KMS-11 (cell line): ENCODE results near the gene PLVAP.

Source experiments
- H2AFZ ChIP-seq: fragments of 200-600 bp; sonication (generic); 2 replicates; pipeline ENCODE4 v1.6.1; 2016; ENCODE audit warnings: antibody characterized with exemption, mixed run types, low read depth
- H3K27ac ChIP-seq: fragments of 200-600 bp; sonication (generic); 2 replicates; pipeline ENCODE4 v1.6.1; 2016; ENCODE audit warnings: mild to moderate bottlenecking, mixed run types
- H3K27me3 ChIP-seq: fragments of 200-600 bp; sonication (generic); 2 replicates; pipeline ENCODE4 v1.6.1; 2017; ENCODE audit warnings: mild to moderate bottlenecking, low read depth, mixed run types, moderate library complexity; ENCODE audit not compliant: insufficient read depth
- H3K36me3 ChIP-seq: fragments of 200-600 bp; sonication (generic); 2 replicates; pipeline ENCODE4 v1.6.1; 2017; ENCODE audit warnings: mild to moderate bottlenecking, mixed run types; ENCODE audit not compliant: insufficient read depth
- H3K4me1 ChIP-seq: fragments of 200-600 bp; sonication (generic); 2 replicates; pipeline ENCODE4 v1.6.1; 2016; ENCODE audit warnings: mild to moderate bottlenecking, low read depth, mixed run types; ENCODE audit not compliant: poor library complexity, severe bottlenecking
- H3K4me2 ChIP-seq: fragments of 200-600 bp; sonication (generic); 2 replicates; pipeline ENCODE4 v1.7.0; 2016; ENCODE audit warnings: mild to moderate bottlenecking, mixed run types
- H3K4me3 ChIP-seq: fragments of 200-600 bp; sonication (generic); IDR thresholded peaks from 2 replicates; pipeline ENCODE4 v1.6.1; 2017; ENCODE audit warnings: low read depth, low read length, mixed read lengths; ENCODE audit not compliant: insufficient read depth
- H3K79me2 ChIP-seq: fragments of 200-600 bp; sonication (generic); 2 replicates; pipeline ENCODE4 v1.6.1; 2016; ENCODE audit warnings: low read depth, mixed run types; ENCODE audit not compliant: insufficient read depth
- H3K9ac ChIP-seq: fragments of 200-600 bp; sonication (generic); 2 replicates; pipeline ENCODE4 v1.6.1; 2016; ENCODE audit warnings: mild to moderate bottlenecking, mixed run types
- H4K20me1 ChIP-seq: fragments of 200-600 bp; sonication (generic); 2 replicates; pipeline ENCODE4 v1.6.1; 2016; ENCODE audit warnings: mild to moderate bottlenecking, mixed run types; ENCODE audit not compliant: insufficient read depth
- TF ChIP-seq, protein P1 (sequence below): fragments of 200-600 bp; sonication (generic); conservative IDR thresholded peaks from 2 replicates; pipeline ENCODE4 v1.6.1; 2017; ENCODE audit warnings: low read depth, mild to moderate bottlenecking, antibody characterized with exemption, low read length, moderate library complexity, mixed read lengths

Gene PLVAP

DNA sequence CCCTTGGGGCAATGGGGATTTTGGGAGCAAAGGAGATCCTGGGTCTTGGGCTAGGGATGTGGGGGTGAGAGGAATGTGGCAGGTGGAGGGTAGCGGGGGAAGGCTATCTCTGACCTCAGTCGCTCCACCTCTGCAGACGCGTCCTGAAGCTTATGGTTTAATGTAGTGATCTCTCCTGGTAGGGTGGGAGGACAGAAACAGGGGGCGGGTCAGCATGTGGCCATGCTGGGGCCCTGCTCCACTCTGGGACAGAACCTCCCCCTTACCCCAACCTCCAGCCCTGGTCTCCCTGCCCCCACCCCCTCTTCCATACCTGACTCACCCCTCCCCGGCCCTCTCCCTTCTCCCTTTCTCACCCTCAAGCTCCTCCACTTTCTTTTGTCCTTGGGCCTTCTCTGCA lies 26.9 kb upstream of the PLVAP start:
- H3K36me3 ChIP-seq, result no peaks in the 10 kb centered on the region
- 0 out of 2 replicates have a peak, but pooled peaks cover 7% of the 10 kb centered on the region for H4K20me1 ChIP-seq
- peak overlapping the region; percentile 51; the same call in 1 of the 2 replicates for H3K9ac ChIP-seq
- peak overlapping the region; percentile 87 for H3K27ac ChIP-seq
- H2AFZ ChIP-seq, result no peak overlapping the region
- H3K79me2 ChIP-seq, result peaks cover 32% of the 10 kb centered on the region
- TF ChIP-seq, protein P1, sequence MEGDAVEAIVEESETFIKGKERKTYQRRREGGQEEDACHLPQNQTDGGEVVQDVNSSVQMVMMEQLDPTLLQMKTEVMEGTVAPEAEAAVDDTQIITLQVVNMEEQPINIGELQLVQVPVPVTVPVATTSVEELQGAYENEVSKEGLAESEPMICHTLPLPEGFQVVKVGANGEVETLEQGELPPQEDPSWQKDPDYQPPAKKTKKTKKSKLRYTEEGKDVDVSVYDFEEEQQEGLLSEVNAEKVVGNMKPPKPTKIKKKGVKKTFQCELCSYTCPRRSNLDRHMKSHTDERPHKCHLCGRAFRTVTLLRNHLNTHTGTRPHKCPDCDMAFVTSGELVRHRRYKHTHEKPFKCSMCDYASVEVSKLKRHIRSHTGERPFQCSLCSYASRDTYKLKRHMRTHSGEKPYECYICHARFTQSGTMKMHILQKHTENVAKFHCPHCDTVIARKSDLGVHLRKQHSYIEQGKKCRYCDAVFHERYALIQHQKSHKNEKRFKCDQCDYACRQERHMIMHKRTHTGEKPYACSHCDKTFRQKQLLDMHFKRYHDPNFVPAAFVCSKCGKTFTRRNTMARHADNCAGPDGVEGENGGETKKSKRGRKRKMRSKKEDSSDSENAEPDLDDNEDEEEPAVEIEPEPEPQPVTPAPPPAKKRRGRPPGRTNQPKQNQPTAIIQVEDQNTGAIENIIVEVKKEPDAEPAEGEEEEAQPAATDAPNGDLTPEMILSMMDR, result no peak
- peak overlapping the region; percentile 81 for H3K4me2 ChIP-seq
- no peak overlapping the region for H3K4me3 ChIP-seq
- no peaks in the 10 kb centered on the region for H3K27me3 ChIP-seq
- peaks cover 41% of the 10 kb centered on the region for H3K4me1 ChIP-seq

DNA sequence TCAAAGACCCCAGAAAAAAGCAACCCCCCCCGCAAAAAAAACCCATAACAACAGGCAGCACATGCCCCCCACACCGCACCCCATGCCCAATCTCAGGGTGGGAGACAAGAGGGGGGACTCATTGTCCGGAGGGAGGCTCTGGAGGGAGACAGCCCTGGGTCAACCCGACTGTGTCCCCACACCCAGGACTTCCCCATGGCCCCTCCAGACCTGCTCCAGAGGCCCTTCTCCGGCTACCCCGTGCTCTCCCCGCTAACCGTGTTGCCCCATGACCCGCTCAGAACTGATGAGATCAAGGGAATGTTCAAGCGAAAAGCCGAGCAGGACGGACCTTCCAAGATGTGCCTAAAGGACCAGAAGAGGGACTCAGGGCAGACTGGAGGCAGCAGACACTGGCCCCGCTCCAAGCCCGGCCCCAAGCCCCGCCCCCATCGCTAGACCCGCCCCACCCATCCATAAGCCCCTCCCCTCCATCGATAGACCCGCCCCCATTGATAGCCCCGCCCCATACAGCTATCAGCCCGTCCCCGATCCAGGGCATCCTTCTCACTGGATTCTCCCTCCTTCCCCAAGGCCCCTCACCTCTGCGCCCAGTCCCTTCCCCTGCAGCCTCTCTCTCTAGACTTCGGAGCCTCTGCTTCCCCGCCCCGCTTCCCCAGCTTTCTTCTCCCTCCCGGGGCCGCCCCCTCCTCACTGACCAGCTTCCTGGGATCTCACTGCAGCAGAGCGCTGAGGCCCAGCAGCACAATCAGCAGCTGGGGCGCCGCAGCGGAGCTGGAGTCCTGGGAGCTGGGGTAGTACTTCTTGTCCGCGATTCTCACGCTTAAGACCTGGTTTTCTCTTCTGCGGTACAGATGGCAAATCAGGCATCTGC lies 26.1 kb upstream of the PLVAP start:
- 0 out of 2 replicates have a peak, but pooled peaks cover 7% of the 10 kb centered on the region for H4K20me1 ChIP-seq
- no peak overlapping the region for H2AFZ ChIP-seq
- TF ChIP-seq, protein P1, result no peak
- no peak overlapping the region for H3K9ac ChIP-seq
- no peak overlapping the region for H3K4me3 ChIP-seq
- H3K27me3 ChIP-seq, result no peaks in the 10 kb centered on the region
- H3K36me3 ChIP-seq, result no peaks in the 10 kb centered on the region
- H3K79me2 ChIP-seq, result peaks cover 32% of the 10 kb centered on the region
- peaks cover 33% of the 10 kb centered on the region for H3K4me1 ChIP-seq
- peak overlapping the region; percentile 81 for H3K4me2 ChIP-seq
- peak overlapping the region; percentile 14; the same call in 1 of the 2 replicates for H3K27ac ChIP-seq

DNA sequence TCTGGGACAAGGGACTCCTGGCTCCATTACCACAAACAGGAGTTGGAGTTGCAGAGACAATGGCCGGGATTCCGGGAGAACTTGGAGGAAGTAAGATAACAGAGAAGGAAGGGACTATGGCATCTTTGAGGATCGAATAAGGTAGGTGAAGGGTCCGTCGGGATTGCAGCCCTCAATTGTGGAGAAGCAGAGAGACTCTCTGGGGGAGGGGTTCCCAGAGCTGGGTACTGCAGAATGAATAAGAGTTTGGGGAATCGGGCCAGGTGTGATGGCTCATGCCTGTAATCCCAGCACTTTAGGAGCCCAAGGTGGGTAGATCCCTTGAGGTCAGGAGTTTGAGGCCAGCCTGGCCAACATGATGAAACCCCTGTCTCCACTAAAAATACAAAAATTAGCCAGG lies 24.5 kb upstream of the PLVAP start:
- 0 out of 2 replicates have a peak, but pooled peaks cover 7% of the 10 kb centered on the region for H4K20me1 ChIP-seq
- no peaks in the 10 kb centered on the region for H3K27me3 ChIP-seq
- H3K4me2 ChIP-seq, result no peak overlapping the region
- H3K79me2 ChIP-seq, result peaks cover 32% of the 10 kb centered on the region
- no peak overlapping the region for H3K27ac ChIP-seq
- H3K9ac ChIP-seq, result no peak overlapping the region
- no peak overlapping the region for H2AFZ ChIP-seq
- H3K36me3 ChIP-seq, result no peaks in the 10 kb centered on the region
- H3K4me3 ChIP-seq, result no peak overlapping the region
- peaks cover 17% of the 10 kb centered on the region for H3K4me1 ChIP-seq
- TF ChIP-seq, protein P1, result no peak

DNA sequence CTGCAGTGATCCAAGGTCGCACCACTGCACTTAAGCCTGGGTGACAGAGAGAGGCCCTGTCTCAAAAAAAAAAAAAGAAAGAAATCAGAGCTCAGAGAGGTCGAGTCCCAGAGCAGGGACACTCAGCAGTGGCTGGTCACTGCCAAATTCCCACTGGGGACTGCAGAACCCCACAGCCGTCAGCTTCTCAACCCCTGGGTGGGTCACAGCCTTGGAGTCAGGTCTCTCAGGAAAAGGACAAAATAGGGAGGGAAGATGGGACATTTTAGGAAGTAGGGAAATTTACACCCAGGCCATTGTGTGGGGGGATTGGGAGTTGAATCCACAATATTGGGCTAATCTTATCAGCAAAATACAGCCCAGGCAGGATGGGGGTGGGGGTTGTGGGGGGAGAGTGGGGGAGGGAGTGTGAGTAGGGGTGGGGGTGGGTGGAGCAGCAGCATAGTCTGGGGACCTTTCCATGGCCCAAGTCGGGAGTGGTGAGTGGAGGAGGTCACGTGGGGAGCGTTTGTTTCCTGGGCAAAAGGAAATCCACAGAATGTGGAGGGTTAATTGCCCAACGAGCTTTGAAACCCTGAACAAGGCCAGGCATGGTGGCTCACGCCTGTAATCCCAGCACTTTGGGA lies 21.9 kb upstream of the PLVAP start:
- Histone ChIP-seq H3K9ac (no peak overlapping the region), H4K20me1 (0 out of 2 replicates have a peak, but pooled peaks cover 7% of the 10 kb centered on the region), H3K79me2 (peaks cover 18% of the 10 kb centered on the region), H3K4me2 (no peak overlapping the region), H2AFZ (no peak overlapping the region), H3K4me1 (peaks cover 7% of the 10 kb centered on the region), H3K4me3 (no peak overlapping the region), H3K27ac (no peak overlapping the region), H3K36me3 (no peaks in the 10 kb centered on the region), H3K27me3 (no peaks in the 10 kb centered on the region)
- TF ChIP-seq, protein P1, result no peak
